Smooth muscle cell (in vitro differentiated cells): ENCODE results near the gene C1orf167. TPM values are rescaled to one million over a fixed set of nuclear protein-coding genes. Genes with fewer than 3 reads are reported as not detected.
A peak's percentile ranks its signal among the peaks of the same experiment; 100 is the strongest.

ENCODE experiments used
- DNase-seq: peaks from one replicate; lab custom pipeline; 2025; ENCODE audit not compliant: unreplicated experiment; lab: John Stamatoyannopoulos, UW
- H2AFZ ChIP-seq: fragments of 200-600 bp; sonication (generic); 2 replicates; pipeline ENCODE4 v1.6.0; 2016; ENCODE audit warnings: antibody characterized with exemption, low read depth, mild to moderate bottlenecking
- H3F3A ChIP-seq: fragments of 200-600 bp; sonication (generic); 2 replicates; pipeline ENCODE4 v1.6.0; 2017; ENCODE audit warnings: antibody characterized with exemption, low read depth
- H3K27ac ChIP-seq: fragments of 200-600 bp; sonication (generic); 2 replicates; pipeline ENCODE4 v1.5.1; 2016; ENCODE audit warnings: low read depth, mild to moderate bottlenecking
- H3K27me3 ChIP-seq: fragments of 200-600 bp; sonication (generic); 2 replicates; pipeline ENCODE4 v1.6.1; 2016; ENCODE audit warnings: low read depth, mild to moderate bottlenecking
- H3K36me3 ChIP-seq: fragments of 200-600 bp; sonication (generic); 2 replicates; pipeline ENCODE4 v1.5.1; 2016; ENCODE audit warnings: low read depth
- H3K4me1 ChIP-seq: fragments of 200-600 bp; sonication (generic); 2 replicates; pipeline ENCODE4 v1.5.1; 2016; ENCODE audit warnings: low read depth
- H3K4me2 ChIP-seq: fragments of 200-600 bp; sonication (generic); 2 replicates; pipeline ENCODE4 v1.6.0; 2016; ENCODE audit warnings: mild to moderate bottlenecking
- H3K4me3 ChIP-seq: fragments of 200-600 bp; sonication (generic); 2 replicates; pipeline ENCODE4 v1.5.1; 2016; ENCODE audit warnings: mild to moderate bottlenecking
- H3K79me2 ChIP-seq: fragments of 200-600 bp; sonication (generic); 2 replicates; pipeline ENCODE4 v1.6.0; 2016; ENCODE audit warnings: low read depth, mild to moderate bottlenecking
- H3K9ac ChIP-seq: fragments of 200-600 bp; sonication (generic); 2 replicates; pipeline ENCODE4 v1.6.0; 2016; ENCODE audit warnings: low read depth
- H3K9me3 ChIP-seq: fragments of 200-600 bp; sonication (generic); replicated peaks from 2 replicates; pipeline ENCODE4 v1.5.1; 2016; ENCODE audit warnings: low read depth
- H4K20me1 ChIP-seq: fragments of 200-600 bp; sonication (generic); 2 replicates; pipeline ENCODE4 v1.6.0; 2016; ENCODE audit warnings: low read depth
- CTCF ChIP-seq: fragments of 200-600 bp; sonication (generic); IDR thresholded peaks from 2 replicates; pipeline ENCODE4 v1.5.1; 2017; ENCODE audit warnings: borderline replicate concordance, mild to moderate bottlenecking, antibody characterized with exemption; ENCODE audit not compliant: insufficient read depth, poor library complexity, severe bottlenecking
- WGBS: methylation state at CpG from one replicate; pipeline ENCODE4 v1.1.7; 2016; ENCODE audit warnings: low lambda C conversion rate; 5-methylcytosine and 5-hydroxymethylcytosine counted together
- polyA plus RNA-seq: library from polyadenylated mRNA; unstranded; fragments of >200 nt; fragmentation: Nextera tagmentation; extraction: Ambion mirVana; gene quantifications from 2 replicates; pipeline ENCODE4 v1.2.1, GENCODE V29; 2016
- total RNA-seq: library from RNA; depleted of rRNA; stranded (reverse); fragments of >200 nt; gene quantifications from 2 replicates; pipeline ENCODE4 v1.2.3, GENCODE V29; 2014

The C1orf167 gene
- total and polyA plus RNA-seq, 2 experiments from 2014 or later, result 0.70 TPM; not detected in 1

- Histone ChIP-seq H3K4me2 (peak overlapping the region; percentile 35), H3K36me3 (no peaks in the 10 kb centered on the region), H4K20me1 (no peaks in the 10 kb centered on the region), H3K79me2 (no peaks in the 10 kb centered on the region), H3K27me3 (no peaks in the 10 kb centered on the region), H3K9ac (no peak overlapping the region), H3K27ac (no peak overlapping the region), H3K4me3 (no peak overlapping the region), H3K9me3 (no peaks in the 10 kb centered on the region), H2AFZ (peak overlapping the region; percentile 66), H3K4me1 (peaks cover 13% of the 10 kb centered on the region), H3F3A (no peaks in the 10 kb centered on the region)
- no peak for DNase-seq
- WGBS, result 58% methylated on average over 26 of the region's 26 CpGs
- TF ChIP-seq CTCF, result no peak
Observed at GRCh38 chr1:11729498-11730428, 32.2 kb upstream of the C1orf167 start.

GRCh38 chr1:11730429-11730891 lies 31.5 kb upstream of the C1orf167 start:
- no peak overlapping the region for H3K9ac ChIP-seq
- peaks cover 13% of the 10 kb centered on the region for H3K4me1 ChIP-seq
- H3K9me3 ChIP-seq, result no peaks in the 10 kb centered on the region
- H3K4me3 ChIP-seq, result no peak overlapping the region
- DNase-seq, result no peak
- peaks cover 2% of the 10 kb centered on the region for H3F3A ChIP-seq
- H3K27me3 ChIP-seq, result no peaks in the 10 kb centered on the region
- H3K36me3 ChIP-seq, result no peaks in the 10 kb centered on the region
- no peaks in the 10 kb centered on the region for H3K79me2 ChIP-seq
- 52% methylated on average over 5 of the region's 5 CpGs for WGBS
- peak overlapping the region; percentile 62 for H2AFZ ChIP-seq
- H3K27ac ChIP-seq, result no peak overlapping the region
- TF ChIP-seq CTCF, result no peak
- no peak overlapping the region for H3K4me2 ChIP-seq
- H4K20me1 ChIP-seq, result no peaks in the 10 kb centered on the region

GRCh38 chr1:11731691-11732283 lies 30.2 kb upstream of the C1orf167 start:
- DNase-seq, result no peak

More at GRCh38 chr1:11731691-11732283, 30.2 kb upstream of the C1orf167 start:
- Histone ChIP-seq H3K27me3 (no peaks in the 10 kb centered on the region), H3K4me1 (peaks cover 17% of the 10 kb centered on the region), H3K27ac (no peak overlapping the region), H2AFZ (peak overlapping the region; percentile 81), H3K9me3 (no peaks in the 10 kb centered on the region), H3K36me3 (no peaks in the 10 kb centered on the region), H4K20me1 (no peaks in the 10 kb centered on the region), H3F3A (peaks cover 4% of the 10 kb centered on the region), H3K9ac (no peak overlapping the region), H3K4me2 (peak overlapping the region; percentile 74), H3K79me2 (no peaks in the 10 kb centered on the region), H3K4me3 (peak overlapping the region; percentile 34)
- TF ChIP-seq CTCF, result no peak
- WGBS, result 29% methylated on average over 14 of the region's 17 CpGs
